Breast epithelium (tissue), 4 donors: ENCODE results near the gene ULK1. TPM values are rescaled to one million over a fixed set of nuclear protein-coding genes. Genes with fewer than 3 reads are reported as not detected.
A peak's percentile ranks its signal among the peaks of the same experiment; 100 is the strongest.

Experiments
- DNase-seq, 2 donors: peaks; one replicate each; pipeline ENCODE4 v3.0.0-alpha.2; 2019; ENCODE audit warnings: low spot score in 2 of 2
- H3K27ac ChIP-seq, 2 donors: fragments of 200-600 bp; sonication (generic) in 1 of 2; one replicate each; pipeline ENCODE4 v1.5.1; 2016 to 2019; ENCODE audit warnings: mild to moderate bottlenecking in 1 of 2
- H3K27me3 ChIP-seq, 2 donors: fragments of 200-600 bp; sonication (generic) in 1 of 2; one replicate each; pipeline versions ENCODE4 v1.5.1 to v1.6.0; 2017 to 2019; ENCODE audit warnings: control low read depth in 1 of 2, mild to moderate bottlenecking in 1 of 2
- H3K36me3 ChIP-seq: fragments of 200-600 bp; one replicate; pipeline ENCODE4 v1.5.1; 2019
- H3K4me1 ChIP-seq, 2 donors: fragments of 200-600 bp; sonication (generic); one replicate each; pipeline ENCODE4 v1.5.1; 2016 to 2019; ENCODE audit warnings: control low read depth in 1 of 2
- H3K4me3 ChIP-seq, 3 donors: fragments of 200-600 bp; sonication (generic); 1 replicate in 2 of 3; 2 replicates in 1 of 3; pipeline ENCODE4 v1.5.1; 2016 to 2019; ENCODE audit warnings: mild to moderate bottlenecking in 3 of 3, moderate library complexity in 2 of 3
- H3K9me3 ChIP-seq, 2 donors: fragments of 200-600 bp; sonication (generic) in 1 of 2; one replicate each; pipeline ENCODE4 v1.5.1; 2016 to 2019; ENCODE audit warnings: control low read depth in 1 of 2
- CTCF ChIP-seq, 3 donors: fragments of 450-650 bp; IDR thresholded peaks; one replicate each; pipeline ENCODE4 v1.5.1; 2016 to 2017; ENCODE audit warnings: antibody characterized with exemption in 3 of 3, mild to moderate bottlenecking in 3 of 3, moderate library complexity in 3 of 3
- POLR2A ChIP-seq: fragments of 450-650 bp; IDR thresholded peaks from one replicate; pipeline ENCODE4 v1.6.1; 2016; ENCODE audit warnings: antibody characterized with exemption, mild to moderate bottlenecking, moderate library complexity
- POLR2AphosphoS5 ChIP-seq, 3 donors: sonication (generic); formaldehyde crosslinking; IDR thresholded peaks; one replicate each; pipeline ENCODE4 v1.6.1; 2017; ENCODE audit warnings: antibody characterized with exemption in 3 of 3
- intact Hi-C: fragments of 100-400 bp; cut with DNase I; formaldehyde crosslinking; loops from one replicate; pipeline ENCODE4 v1.15.1; 2023; ENCODE audit warnings: low total_unique reads
- total RNA-seq, 3 donors: library from RNA; depleted of rRNA; stranded (reverse); fragments of >200 nt; gene quantifications; one replicate each; pipeline ENCODE4 v1.1.0, GENCODE V29; 2016

The ULK1 gene
- total RNA-seq, 3 donors from 2014 or later = 14.8 to 18.6 (median 17.0) TPM

DNA sequence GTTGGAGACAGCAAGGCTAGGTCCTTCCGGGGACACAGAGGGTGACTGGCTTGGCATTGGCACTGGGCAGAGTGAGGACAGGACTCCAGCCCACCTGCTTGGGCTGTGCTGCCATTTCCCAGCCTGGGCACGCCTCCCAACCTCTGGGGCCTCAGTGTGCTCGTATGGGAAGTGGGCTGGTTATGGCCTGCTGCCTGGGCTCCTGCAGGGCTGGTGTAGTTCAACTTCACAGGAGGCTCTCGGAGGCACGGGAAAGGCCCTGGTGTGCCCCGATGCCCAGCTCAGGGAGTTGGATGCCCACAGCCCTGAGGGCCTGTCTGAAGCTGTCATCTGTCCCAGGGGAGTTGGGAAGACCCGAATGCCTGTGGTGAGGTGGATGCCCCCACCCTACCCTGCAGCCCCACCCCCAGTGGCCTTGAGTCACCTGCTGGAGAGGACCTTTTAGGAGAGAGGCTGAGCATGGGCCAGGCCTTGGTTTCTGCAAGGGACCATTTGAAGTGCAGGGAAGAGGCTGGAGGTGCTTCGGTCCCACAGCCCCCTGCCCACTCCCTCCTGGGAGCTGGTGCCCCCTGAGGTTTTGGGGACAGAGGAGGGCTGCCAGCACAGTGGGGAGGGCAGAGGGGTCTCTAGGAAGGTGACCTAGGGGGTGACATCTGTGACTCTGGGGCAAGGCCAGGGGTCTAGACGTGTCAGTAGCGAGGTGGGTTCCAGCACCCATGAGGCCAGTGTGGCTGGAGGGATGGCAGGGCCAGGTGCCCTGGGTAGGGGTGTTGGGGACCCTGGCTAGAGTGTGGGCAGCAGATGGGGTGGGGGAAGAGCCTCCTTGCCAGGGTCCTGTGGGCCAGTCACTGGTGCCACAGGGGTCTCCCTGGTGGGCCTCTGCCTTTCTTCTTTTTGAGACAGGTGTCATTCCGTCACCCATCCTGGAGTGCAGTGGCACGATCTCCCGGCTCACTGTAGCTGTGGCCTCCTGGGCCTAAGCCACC is 9.1 kb downstream of the ULK1 start:
- TF ChIP-seq POLR2AphosphoS5 (IDR thresholded peaks at IDR 0.05) = no peak
- no peak for TF ChIP-seq CTCF (IDR thresholded peaks at IDR 0.05)
- TF ChIP-seq POLR2A = no peak
- peak overlapping the region in 1 of 3 donors; percentile 39 for H3K4me3 ChIP-seq
- peaks cover 0 to 16% of the 10 kb centered on the region in 2 donors for H3K4me1 ChIP-seq
- no peak overlapping the region for H3K27ac ChIP-seq
- no peaks in the 10 kb centered on the region for H3K36me3 ChIP-seq
- no peaks in the 10 kb centered on the region for H3K27me3 ChIP-seq
- intact Hi-C loops = no loop called here
- no peak for DNase-seq
- H3K9me3 ChIP-seq = no peaks in the 10 kb centered on the region

GRCh38 chr12:131904346-131904745 is 9.9 kb downstream of the ULK1 start:
- no peak overlapping the region for H3K27ac ChIP-seq
- intact Hi-C loops = no loop called here
- TF ChIP-seq POLR2A = no peak
- TF ChIP-seq CTCF (IDR thresholded peaks at IDR 0.05) = no peak
- TF ChIP-seq POLR2AphosphoS5 (IDR thresholded peaks at IDR 0.05) = no peak
- DNase-seq = no peak
- H3K36me3 ChIP-seq = peaks cover 8% of the 10 kb centered on the region
- no peaks in the 10 kb centered on the region for H3K9me3 ChIP-seq
- no peak overlapping the region for H3K4me3 ChIP-seq
- peaks cover 0 to 16% of the 10 kb centered on the region in 2 donors for H3K4me1 ChIP-seq
- H3K27me3 ChIP-seq = no peaks in the 10 kb centered on the region

DNA sequence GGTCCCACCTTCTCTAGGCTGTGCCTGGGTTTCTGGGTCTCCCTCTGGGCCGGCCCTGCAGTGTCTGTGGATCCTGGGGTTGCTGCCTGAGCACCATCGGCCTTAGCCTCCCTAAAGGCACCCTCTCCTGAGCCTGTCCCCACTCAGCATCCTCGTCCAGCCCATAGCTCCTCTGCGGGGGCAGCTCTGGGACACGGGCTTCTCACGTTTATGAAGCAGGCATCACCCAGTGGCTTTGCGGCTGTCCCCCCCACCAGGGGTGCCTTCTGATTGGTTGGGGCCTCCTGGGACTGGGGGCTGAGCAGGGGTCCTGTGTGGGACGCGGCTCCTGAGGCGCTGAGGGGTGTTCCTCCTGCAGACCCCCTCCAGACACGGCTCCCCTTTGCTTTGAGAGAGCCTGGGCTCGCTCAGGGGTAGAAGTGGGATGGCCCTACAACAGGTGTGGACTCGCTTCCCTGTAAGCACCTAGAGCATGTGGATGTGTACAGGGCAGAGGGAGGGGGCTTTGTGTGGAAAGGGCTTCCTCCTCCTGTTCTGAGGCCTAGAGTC is 10.7 kb downstream of the ULK1 start:
- no peak for DNase-seq

DNA sequence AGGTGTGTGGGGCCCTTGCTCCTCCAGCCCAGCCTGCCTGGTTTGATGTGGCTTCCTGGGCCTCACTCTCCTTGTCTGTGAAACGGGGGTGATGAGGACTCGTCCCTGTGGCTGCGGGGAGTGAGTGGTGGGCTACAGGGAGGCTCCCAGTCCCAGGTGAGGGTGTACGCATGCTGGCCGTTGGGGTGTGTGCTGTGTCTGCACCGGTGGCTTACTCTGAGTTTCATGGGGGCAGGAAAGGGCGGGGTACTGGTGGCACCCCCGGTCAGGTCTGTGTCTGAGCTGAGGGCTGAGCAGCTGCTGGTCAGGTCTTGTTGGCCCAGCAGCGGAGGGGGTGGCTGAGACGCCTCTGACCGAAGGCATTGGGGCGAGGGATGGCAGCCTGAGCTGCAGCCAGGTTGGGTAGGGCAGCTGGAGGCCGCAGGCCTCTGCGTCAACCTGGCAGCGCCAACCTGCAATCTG is 11.2 kb downstream of the ULK1 start:
- DNase-seq = no peak
- TF ChIP-seq POLR2A = no peak
- TF ChIP-seq POLR2AphosphoS5 (IDR thresholded peaks at IDR 0.05) = no peak
- TF ChIP-seq CTCF (IDR thresholded peaks at IDR 0.05) = no peak
- Histone ChIP-seq H3K4me3 (no peak overlapping the region), H3K27me3 (no peaks in the 10 kb centered on the region), H3K27ac (no peak overlapping the region), H3K4me1 (peaks cover 0 to 16% of the 10 kb centered on the region in 2 donors), H3K9me3 (no peaks in the 10 kb centered on the region), H3K36me3 (peaks cover 16% of the 10 kb centered on the region)
- intact Hi-C loops = no loop called here

More for the DNA sequence above, 10.7 kb downstream of the ULK1 start:
- intact Hi-C loops = no loop called here
- Histone ChIP-seq H3K4me1 (peaks cover 0 to 16% of the 10 kb centered on the region in 2 donors), H3K27me3 (no peaks in the 10 kb centered on the region), H3K4me3 (no peak overlapping the region), H3K27ac (no peak overlapping the region), H3K9me3 (no peaks in the 10 kb centered on the region), H3K36me3 (peaks cover 16% of the 10 kb centered on the region)
- TF ChIP-seq POLR2A = no peak
- TF ChIP-seq CTCF (IDR thresholded peaks at IDR 0.05) = no peak
- no peak for TF ChIP-seq POLR2AphosphoS5 (IDR thresholded peaks at IDR 0.05)
